ENCODE measurements around the gene EXOC3L4.

EXOC3L4 gene

DNA sequence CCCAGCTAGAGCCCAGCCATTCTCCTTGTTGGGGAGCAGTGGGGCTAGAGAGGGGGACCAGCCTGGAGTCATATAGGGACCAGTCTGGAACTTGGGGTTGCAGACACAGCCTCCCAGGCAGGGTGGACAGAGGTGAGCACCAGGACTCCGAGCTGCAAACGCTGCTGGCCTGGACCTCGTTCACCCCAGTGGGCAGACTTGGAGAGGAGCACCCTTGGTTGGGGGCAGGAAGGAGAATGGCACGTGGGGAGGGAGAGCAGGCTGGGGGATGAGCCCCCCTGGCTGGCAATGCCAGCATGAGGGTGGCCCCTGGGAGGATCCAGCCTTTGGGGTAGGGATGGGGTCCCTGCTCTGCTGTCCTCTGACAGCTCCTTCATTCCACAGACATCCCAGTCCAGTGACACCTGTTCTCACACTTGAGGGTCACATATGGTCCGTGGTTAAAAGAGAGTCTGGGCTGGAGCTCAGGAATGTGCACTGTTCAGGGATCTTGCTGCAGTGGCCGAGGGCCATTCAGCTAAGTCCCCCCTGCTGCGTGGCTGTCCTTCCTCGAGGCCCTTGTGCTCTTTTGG lies 7.7 kb upstream of the EXOC3L4 start (continued):
- TF ChIP-seq PPARA (CRISPR knock-in tag; IDR thresholded peaks at IDR 0.05; ENCODE audit: borderline replicate concordance) (no peak), OSR1 (CRISPR knock-in tag; IDR thresholded peaks at IDR 0.05) (no peak), ZFP3 (CRISPR knock-in tag; IDR thresholded peaks at IDR 0.05) (no peak), ZNF8 (CRISPR knock-in tag; IDR thresholded peaks at IDR 0.05) (no peak), ARNTL (CRISPR knock-in tag; IDR thresholded peaks at IDR 0.05; ENCODE audit: borderline replicate concordance, low read depth) (no peak)

DNA sequence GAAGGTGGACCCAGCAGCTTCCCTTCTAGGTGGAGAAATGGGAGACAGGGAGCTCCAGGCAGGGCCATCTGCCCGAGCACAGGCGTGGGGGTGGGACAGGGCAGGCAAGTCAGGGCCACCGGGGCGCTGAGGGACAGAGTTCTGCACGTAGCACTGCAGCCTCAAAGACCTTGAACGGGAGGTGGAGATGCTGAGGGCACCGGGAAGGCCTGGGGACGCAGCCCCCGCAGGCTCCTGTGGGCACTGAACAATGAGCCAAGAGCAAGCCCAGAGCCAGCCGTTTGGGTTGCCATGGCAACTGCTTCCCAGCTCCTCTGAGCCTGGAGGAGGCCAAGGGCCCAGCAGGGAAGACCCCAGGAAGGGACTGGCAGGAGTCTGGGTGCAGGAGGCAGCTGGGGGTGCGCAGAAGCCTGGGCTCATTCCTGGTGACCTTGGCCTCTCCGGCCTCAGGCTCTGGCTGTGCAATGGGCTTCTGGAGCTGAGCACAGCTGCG lies 7.1 kb upstream of the EXOC3L4 start:
- no peak for ATAC-seq
- TF ChIP-seq, protein P1, sequence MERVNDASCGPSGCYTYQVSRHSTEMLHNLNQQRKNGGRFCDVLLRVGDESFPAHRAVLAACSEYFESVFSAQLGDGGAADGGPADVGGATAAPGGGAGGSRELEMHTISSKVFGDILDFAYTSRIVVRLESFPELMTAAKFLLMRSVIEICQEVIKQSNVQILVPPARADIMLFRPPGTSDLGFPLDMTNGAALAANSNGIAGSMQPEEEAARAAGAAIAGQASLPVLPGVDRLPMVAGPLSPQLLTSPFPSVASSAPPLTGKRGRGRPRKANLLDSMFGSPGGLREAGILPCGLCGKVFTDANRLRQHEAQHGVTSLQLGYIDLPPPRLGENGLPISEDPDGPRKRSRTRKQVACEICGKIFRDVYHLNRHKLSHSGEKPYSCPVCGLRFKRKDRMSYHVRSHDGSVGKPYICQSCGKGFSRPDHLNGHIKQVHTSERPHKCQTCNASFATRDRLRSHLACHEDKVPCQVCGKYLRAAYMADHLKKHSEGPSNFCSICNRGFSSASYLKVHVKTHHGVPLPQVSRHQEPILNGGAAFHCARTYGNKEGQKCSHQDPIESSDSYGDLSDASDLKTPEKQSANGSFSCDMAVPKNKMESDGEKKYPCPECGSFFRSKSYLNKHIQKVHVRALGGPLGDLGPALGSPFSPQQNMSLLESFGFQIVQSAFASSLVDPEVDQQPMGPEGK (CRISPR knock-in tag; IDR thresholded peaks at IDR 0.05; ENCODE audit: borderline replicate concordance), result no peak
- TF ChIP-seq ZFP30 (CRISPR knock-in tag; IDR thresholded peaks at IDR 0.05) (no peak), CREB5 (CRISPR knock-in tag; IDR thresholded peaks at IDR 0.05; ENCODE audit: low read depth) (no peak), ZFP3 (CRISPR knock-in tag; IDR thresholded peaks at IDR 0.05) (no peak), ZNF70 (CRISPR knock-in tag; IDR thresholded peaks at IDR 0.05) (no peak), TOX (CRISPR knock-in tag; IDR thresholded peaks at IDR 0.05; ENCODE audit: borderline replicate concordance) (no peak), BACH2 (CRISPR knock-in tag; IDR thresholded peaks at IDR 0.05; ENCODE audit: borderline replicate concordance) (no peak), ZNF565 (CRISPR knock-in tag; conservative IDR thresholded peaks at IDR 0.05; ENCODE audit: low read depth) (no peak), TCF4 (CRISPR knock-in tag; IDR thresholded peaks at IDR 0.05; ENCODE audit: borderline replicate concordance) (no peak), POU6F1 (CRISPR knock-in tag; IDR thresholded peaks at IDR 0.05; ENCODE audit: borderline replicate concordance, low read depth) (no peak), ZNF8 (CRISPR knock-in tag; IDR thresholded peaks at IDR 0.05) (no peak), PPARA (CRISPR knock-in tag; IDR thresholded peaks at IDR 0.05; ENCODE audit: borderline replicate concordance) (no peak), OSR1 (CRISPR knock-in tag; IDR thresholded peaks at IDR 0.05) (no peak), CSDC2 (CRISPR knock-in tag; IDR thresholded peaks at IDR 0.05) (no peak), ISL1 (CRISPR knock-in tag; IDR thresholded peaks at IDR 0.05) (no peak), ZC3H10 (CRISPR knock-in tag; IDR thresholded peaks at IDR 0.05) (no peak), ARNTL (CRISPR knock-in tag; IDR thresholded peaks at IDR 0.05; ENCODE audit: borderline replicate concordance, low read depth) (no peak)
- TF ChIP-seq, protein P2, sequence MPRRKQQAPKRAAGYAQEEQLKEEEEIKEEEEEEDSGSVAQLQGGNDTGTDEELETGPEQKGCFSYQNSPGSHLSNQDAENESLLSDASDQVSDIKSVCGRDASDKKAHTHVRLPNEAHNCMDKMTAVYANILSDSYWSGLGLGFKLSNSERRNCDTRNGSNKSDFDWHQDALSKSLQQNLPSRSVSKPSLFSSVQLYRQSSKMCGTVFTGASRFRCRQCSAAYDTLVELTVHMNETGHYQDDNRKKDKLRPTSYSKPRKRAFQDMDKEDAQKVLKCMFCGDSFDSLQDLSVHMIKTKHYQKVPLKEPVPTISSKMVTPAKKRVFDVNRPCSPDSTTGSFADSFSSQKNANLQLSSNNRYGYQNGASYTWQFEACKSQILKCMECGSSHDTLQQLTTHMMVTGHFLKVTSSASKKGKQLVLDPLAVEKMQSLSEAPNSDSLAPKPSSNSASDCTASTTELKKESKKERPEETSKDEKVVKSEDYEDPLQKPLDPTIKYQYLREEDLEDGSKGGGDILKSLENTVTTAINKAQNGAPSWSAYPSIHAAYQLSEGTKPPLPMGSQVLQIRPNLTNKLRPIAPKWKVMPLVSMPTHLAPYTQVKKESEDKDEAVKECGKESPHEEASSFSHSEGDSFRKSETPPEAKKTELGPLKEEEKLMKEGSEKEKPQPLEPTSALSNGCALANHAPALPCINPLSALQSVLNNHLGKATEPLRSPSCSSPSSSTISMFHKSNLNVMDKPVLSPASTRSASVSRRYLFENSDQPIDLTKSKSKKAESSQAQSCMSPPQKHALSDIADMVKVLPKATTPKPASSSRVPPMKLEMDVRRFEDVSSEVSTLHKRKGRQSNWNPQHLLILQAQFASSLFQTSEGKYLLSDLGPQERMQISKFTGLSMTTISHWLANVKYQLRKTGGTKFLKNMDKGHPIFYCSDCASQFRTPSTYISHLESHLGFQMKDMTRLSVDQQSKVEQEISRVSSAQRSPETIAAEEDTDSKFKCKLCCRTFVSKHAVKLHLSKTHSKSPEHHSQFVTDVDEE (CRISPR knock-in tag; IDR thresholded peaks at IDR 0.05), result no peak

GRCh38 chr14:103088921-103089320 lies 5.6 kb upstream of the EXOC3L4 start:
- no peak for ATAC-seq

More at GRCh38 chr14:103088921-103089320, 5.6 kb upstream of the EXOC3L4 start:
- TF ChIP-seq TOX (CRISPR knock-in tag; IDR thresholded peaks at IDR 0.05; ENCODE audit: borderline replicate concordance), result no peak
- TF ChIP-seq BACH2 (CRISPR knock-in tag; IDR thresholded peaks at IDR 0.05; ENCODE audit: borderline replicate concordance), result no peak
- no peak for TF ChIP-seq ZNF565 (CRISPR knock-in tag; conservative IDR thresholded peaks at IDR 0.05; ENCODE audit: low read depth)
- no peak for TF ChIP-seq SNAI2 (CRISPR knock-in tag; IDR thresholded peaks at IDR 0.05)
